NOMO-1 (cell line): Measurements from ENCODE around the gene OSGEP.
A peak's percentile ranks its signal among the peaks of the same experiment; 100 is the strongest.

ENCODE experiments used
- DNase-seq, 2 experiments: peaks; one replicate each; lab custom pipeline; 2025; ENCODE audit not compliant: unreplicated experiment in 2 of 2; lab: John Stamatoyannopoulos, UW

Gene OSGEP

DNA sequence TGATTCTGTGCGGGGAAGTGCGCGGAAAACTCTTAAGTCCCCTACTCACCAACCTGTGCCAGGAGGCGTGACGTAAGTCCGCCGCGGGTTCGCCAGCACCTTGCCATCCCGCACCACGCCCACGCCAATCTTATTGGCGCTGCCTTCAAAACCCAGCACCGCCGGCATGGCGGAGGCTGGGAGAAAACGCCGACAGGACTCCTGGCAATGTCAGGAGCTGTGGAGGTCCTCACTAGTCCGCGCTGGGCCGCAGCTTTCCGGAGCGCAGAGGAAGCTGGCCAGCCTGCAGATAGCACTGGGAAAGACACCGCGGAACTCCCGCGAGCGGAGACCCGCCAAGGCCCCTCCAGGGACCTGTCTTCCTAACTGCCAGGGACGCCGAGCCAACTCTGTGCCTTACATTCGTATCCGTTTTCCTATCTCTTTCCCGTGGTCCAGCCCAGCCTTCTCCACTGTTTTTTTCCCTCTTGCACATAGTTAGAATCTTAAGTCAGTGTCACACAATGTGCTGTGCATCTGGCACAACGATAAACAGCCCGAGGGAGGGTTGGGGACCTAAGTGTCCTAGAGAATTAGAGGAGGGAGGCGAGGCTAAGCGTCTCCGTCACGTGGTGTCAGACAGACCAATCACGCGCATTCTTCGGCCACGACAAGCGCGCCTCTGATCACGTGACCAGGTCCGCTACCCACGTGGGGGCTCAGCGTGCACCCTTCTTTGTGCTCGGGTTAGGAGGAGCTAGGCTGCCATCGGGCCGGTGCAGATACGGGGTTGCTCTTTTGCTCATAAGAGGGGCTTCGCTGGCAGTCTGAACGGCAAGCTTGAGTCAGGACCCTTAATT, at the start of gene OSGEP, which contains the start of gene APEX1:
TSS of gene OSGEP (minus strand) at position 297 of the 839 bp plus-strand sequence. CDS start at position 168, 129 bp downstream.
TSS of gene APEX1 (plus strand) at position 711 of the 839 bp plus-strand sequence. CDS start 420 bp downstream, outside the sequence.
- DNase-seq = peak; percentile 98 to 99

DNA sequence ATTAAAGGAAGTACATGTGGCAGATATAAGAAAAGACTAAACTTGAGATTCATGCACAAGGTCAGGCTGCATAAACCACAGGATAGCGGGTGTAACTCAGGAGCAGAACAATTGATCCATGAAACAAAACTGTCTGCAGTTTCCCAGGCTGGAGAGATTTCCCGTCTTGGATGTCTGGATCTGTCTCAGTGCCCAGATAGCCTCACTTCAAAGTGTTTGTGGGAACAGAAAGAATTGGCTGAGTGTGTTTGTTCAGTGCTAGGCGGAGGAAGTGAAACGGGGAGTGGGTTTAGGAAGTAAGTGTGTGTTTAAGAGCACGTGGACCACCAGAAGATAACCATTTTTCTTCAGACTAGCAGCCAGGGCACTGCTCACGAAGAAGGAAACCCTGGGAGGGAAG, 49.3 kb upstream of the OSGEP start:
- DNase-seq = peak; percentile 16 to 40

DNA sequence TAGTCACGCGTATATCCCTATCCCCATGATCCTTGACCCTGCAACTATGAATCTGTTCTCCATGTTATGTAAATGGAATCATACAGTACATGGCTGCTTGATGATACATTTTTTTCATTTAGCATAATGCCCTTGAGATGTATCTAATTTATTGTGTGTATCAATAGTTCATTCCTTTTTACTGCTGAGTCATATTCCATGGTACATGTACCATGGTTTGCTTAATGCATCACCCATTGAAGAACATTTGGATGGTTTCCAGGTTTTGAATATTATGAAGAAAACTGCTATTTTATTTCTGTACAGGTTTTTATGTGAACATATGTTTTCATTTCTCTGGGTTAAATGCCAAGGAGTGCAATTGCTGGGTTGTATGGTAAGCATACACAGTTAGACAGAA, 46.7 kb upstream of the OSGEP start:
- no peak for DNase-seq

DNA sequence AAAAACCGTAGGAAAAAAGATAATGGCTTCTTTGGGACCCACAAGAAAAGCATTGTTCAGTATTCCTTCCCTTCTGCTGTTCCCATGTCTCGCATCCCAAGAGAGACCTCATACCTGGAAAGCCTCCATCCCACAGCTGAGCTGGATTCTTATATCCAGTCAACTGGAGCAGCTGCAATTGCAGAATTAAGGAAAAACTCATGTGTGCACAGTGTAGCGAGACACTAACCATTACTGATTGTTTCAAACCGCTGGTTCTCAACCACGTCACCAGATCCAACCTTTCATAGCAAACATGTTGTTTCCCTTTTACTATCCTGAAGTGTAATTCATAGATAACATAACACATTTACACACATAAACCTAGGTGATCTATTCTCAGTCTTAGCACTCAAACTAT, 45.3 kb upstream of the OSGEP start:
- no peak for DNase-seq

- DNase-seq = peak in 1 of 2 experiments; percentile 8
Measured at GRCh38 chr14:20499108-20499507, 44.5 kb upstream of the OSGEP start.

GRCh38 chr14:20498622-20499021, 44.0 kb upstream of the OSGEP start:
- peak; percentile 24 to 53 for DNase-seq

DNA sequence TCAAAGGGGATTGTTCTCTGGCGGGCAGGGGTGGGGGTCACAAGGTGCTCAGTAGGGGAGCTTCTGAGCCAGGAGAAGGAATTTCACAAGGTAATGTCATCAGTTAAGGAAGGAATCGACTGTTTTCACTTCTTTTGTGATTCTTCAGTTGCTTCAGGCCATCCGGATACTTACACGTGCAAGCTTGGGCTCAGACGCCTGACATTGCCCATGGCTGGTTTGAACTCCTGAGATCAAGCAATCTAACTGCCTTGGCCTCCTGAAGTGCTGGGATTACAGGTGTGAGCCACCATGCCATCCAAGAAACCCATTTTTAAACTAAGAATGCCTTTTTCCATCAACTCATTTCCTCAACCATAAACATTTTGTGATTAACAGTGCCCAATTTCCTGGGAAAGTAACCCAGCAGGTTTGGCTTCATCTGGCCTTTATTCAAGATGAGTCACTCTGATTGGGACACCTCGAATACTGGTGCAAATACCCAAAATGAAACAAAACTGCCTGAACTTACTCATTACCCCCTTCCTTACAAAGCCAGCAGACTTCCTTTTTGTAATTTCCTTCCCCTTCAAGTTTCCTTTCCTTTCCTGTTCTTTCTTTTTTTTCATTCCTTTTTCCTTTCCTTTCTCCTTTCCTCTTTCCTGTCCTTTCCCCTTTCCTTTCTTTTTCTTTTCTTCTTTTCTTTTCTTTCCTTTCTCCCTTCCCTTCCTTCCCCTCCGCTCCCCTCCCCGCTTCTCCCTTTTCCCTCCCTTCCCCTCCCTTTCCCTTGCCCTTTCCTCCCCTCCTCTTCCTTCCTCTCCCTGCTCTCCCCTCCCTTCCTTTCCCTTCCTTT, 40.5 kb upstream of the OSGEP start:
- DNase-seq = peak; percentile 20 to 63

DNA sequence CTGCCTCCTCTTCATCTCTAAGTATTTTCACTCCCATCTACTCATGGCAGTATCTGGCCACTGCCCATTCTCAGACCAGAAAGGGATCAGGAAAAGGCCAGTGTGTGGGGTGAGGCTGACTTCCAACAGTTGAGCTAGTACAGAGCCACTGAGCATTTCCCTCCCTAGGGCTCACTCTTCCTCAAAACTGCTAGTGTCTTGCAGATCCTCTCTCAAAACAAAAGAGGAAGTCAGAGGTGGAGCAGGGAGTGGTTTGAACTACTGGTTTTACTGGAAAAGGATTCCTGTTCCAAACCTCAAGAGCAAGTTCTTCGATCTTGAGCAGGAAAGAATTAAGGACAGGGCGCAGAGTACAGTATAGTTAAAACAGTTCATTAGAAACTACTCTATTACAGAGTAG, 39.0 kb upstream of the OSGEP start:
- peak; percentile 53 to 73 for DNase-seq

DNA sequence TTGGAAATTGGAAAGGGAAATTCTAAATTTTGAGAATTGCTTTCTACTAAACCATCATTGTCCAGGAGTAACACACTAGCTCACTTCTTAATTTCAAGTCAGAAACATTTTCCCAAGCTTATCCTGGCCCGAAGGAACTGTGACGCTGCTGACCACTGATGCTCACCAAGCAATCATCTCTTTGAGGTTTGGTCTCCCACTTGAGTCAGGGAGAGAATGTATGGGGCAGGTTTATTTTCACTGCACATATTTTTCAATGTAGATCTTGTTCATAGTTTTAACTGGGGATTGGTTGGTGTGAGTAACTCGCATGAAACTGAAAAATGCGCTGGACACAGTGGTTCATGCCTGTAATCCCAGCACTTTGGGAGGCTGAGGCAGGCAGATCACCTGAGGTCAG, 37.9 kb upstream of the OSGEP start:
- DNase-seq = no peak

- no peak for DNase-seq
Measured at GRCh38 chr14:20490563-20490962, 36.0 kb upstream of the OSGEP start.

DNA sequence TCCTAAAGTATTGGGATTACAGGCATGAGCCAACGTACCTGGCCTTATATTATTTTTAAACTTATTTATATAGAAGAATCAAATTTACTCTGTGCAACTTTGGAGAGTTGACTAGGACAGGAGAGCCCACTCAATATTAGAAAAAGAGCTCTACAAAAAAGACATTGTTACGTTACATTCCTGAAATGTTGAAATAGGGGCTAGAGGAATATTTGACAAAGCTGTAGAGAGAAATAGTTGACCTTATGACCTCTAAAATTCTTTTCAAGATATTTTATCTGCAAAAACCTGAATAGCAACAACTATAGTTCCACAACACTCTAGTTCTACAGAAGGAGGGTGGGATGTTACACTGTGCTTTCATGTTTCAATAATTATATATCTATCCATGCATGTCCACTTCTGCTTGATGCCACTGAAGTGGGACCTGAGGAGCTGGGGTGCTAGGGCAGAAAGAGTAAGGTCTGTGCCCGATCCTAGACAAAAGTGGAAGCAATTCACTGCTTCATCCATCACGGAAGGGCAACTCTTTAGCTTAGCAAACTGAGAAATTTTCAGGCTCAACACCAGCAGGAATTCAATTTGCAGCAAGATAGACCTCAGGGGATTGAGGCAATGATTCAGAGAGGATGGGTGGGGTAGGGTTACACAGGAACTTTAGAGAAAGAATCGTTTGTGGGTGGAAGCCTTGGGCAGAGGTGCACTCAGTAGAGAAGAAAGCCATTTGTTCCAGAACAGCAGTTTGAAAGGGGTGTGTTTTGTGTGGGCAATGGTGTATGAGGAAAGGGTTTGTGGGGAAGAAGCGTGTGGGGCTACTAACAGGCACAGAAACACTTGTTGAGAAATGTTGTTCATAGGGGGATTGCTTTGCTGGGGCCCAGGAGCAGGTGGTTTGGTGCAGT, 34.7 kb upstream of the OSGEP start:
- DNase-seq = peak; percentile 61 to 71

- DNase-seq = no peak
Measured at GRCh38 chr14:20487396-20487725, 32.7 kb upstream of the OSGEP start.

DNA sequence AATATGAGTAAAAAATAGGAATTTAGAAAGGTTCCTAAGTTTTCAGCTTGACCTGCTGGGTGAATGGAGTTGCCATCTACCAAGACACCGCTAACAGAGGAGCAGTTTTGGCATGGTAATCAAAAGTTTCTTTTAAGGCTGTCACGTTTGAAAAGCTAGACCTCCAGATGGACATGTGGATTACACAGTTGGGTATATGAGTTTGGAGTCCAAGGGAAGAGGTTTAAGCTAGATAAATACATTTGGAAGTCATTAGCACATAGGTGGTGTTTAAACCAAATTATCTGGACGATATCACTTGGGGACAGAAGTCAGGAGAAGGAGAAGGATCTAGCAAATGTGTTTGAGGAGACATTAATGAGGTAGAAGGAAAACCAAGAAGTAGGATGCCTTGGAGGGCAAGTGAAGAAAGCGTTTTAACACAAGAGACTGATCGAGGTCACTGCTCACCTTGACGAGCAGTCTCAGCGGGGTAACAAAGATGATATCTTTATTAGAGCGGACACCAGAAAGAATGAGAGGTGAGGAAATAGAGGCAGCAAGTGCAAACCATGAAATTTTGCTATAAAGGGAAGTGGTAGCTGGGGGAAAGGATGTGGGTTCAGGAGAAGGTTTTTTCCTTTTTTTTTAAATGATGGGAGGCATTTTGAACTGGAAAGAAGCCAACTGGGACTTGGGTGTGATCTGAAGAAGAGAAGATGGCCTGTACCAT, 32.2 kb upstream of the OSGEP start:
- peak; percentile 19 to 30 for DNase-seq

DNA sequence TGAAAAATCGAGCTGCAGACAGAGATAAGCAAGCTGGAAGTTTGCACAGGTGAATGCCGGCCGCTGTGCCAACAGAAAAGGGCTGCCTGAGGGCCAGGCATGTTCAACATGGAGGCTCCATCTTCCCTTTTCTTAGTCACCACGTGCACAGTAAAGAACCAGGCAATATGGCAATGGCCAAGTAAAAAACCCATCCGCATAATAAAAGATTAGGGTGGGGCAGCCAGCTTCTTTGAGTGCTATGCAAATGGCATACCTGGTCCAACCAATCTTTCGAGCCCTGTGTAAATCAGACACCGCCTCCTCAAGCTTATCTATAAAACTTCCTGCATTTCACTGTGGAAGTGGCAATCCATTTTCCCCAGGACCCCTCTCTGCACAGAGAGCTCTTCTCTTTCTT, 31.3 kb upstream of the OSGEP start:
- DNase-seq = no peak

DNA sequence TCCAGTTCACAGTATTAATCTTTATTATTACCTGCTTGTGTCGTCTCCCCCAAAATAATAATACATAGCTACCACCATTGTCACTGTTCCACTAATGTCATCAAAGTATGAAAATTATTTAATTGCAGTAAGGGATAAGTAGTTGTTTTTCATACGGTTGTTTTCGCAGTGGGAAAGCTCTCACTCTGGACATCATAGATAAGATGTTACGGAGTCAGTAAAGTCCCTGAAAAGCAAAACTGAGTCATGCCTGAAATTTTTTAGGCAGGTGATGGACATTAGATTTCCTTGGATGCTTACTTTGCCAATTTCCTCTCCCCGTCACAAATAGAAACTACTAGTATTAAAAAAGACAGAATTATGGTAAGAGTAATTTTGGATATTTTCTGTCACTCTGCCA, 27.8 kb upstream of the OSGEP start:
- no peak for DNase-seq

DNA sequence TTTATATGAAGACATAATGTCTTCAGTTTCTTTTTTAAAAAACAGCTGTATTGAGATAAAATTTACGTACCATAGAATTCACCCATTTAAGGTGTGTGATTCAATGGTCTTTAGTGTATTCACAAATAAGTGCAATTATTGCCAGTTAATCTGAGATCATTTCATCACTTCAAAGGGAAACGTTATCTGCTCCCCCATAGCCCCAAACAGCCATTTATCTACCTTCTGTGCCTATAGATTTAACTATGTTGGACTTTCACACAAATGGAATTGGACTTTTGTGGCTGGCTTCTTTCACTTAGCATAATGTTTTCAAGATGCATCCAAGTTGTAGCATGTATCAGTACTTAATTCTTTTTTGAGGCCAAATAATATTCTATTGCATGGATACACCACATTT, 24.3 kb upstream of the OSGEP start:
- no peak for DNase-seq

- DNase-seq = peak in 1 of 2 experiments; percentile 54
Measured at GRCh38 chr14:20477211-20477876, 22.7 kb upstream of the OSGEP start.

GRCh38 chr14:20476776-20477175, 22.2 kb upstream of the OSGEP start:
- no peak for DNase-seq

GRCh38 chr14:20472536-20473169, 18.0 kb upstream of the OSGEP start:
- no peak for DNase-seq
